ENCODE measurements around the gene KIAA1671.

Gene KIAA1671

GRCh38 chr22:24952837-24953383 is 394 bp downstream of the KIAA1671 start:
- ATAC-seq, result no peak
- no peak for DNase-seq

GRCh38 chr22:24953384-24954113 is 1.0 kb downstream of the KIAA1671 start:
- no peak for ATAC-seq
- DNase-seq, result peak; percentile 5

GRCh38 chr22:24954114-24954463 is 1.6 kb downstream of the KIAA1671 start:
- no peak for DNase-seq
- no peak for ATAC-seq

- no peak for ATAC-seq
Measured at GRCh38 chr22:24954856-24955255, 2.3 kb downstream of the KIAA1671 start.

DNA sequence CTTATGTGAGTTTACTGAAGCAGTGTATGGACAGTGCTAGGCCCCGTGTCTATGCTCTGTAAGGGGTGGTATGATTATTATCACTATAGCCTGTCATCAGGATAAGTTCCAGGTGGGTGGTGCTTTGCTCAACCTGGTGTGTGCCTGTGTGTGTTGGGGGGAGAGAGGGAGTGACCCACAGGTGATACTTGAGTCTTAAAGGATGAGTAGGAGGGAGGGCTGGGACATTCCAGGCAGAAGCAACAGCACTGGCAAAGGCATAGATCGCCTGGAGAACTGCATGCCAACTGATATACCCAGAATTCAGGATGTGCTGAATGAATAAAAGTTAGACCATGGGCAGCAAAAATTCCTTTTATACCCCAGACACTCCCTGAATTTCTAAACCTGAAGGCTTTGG is 4.5 kb downstream of the KIAA1671 start:
- ATAC-seq, result no peak
- DNase-seq, result no peak

More at GRCh38 chr22:24954856-24955255, 2.3 kb downstream of the KIAA1671 start:
- no peak for DNase-seq

DNA sequence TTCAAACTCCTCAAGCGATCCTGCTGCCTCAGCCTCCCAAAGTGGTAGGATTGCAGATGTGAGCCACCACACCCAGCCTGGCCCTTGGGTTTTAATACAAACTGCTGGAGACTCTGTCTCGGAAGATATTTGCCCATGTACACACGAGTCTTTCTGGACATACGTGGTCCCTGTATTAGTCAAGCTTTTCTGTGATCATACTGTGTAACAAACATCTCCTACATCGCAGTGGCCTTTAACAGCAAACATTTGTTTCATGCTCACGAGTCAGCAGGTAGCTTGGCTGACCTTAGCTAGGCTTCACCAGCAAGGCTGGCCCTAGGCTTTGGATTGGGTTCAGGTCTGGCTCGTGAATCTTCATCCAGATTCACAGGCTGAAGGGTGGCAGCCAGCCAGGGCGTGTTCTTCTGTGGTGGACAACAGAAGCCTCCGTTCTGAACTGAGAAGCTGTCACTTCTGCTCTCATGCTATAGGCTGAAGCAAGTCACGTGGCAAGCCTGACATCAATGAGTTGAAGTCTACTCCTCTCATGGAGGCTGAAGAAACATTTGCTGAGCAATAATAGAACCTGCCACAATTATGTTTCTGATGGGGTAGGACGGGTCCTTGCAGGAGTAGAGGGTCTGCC is 8.8 kb downstream of the KIAA1671 start:
- DNase-seq (no peak), ATAC-seq (no peak)

- DNase-seq, result no peak
- no peak for ATAC-seq
Measured at GRCh38 chr22:24962094-24962493, 9.6 kb downstream of the KIAA1671 start.

DNA sequence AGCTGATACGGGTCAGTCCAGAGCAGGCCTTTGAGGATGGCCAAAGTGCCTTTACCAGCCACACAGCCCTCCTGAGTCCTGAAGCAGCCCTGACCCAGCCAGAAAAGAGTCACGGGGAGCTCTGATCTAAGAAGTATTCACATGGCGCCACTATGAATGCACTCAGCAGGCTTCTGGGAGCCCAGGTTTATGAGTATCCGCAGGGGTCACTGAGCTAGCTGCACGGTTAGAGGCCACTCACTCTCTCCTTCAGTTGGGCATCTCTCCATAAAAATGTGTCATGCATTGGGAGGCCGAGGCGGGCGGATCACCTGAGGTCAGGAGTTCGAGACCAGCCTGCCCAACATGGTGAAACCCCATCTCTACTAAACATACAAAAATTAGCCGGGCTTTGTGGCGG is 10.3 kb downstream of the KIAA1671 start:
- DNase-seq (no peak), ATAC-seq (no peak)

DNA sequence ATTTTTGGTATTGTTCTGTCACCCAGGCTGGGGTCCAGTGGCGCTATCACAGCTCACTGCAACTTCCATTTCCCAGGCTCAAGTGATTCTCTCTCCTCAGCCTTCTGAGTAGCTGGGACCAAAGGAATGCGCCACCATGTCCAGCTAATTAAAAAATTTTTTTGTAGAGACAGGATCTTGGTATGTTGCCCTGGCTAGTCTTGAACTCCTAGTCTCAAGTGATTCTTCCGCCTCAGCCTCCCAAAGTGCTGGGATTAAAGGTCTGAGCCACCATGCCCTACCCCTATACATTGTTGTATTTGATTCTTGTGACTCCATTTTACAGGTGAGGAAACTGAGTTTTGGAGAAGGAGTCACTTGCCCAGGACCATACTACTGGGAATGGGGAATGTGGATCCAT is 11.9 kb downstream of the KIAA1671 start:
- DNase-seq (no peak), ATAC-seq (no peak)

DNA sequence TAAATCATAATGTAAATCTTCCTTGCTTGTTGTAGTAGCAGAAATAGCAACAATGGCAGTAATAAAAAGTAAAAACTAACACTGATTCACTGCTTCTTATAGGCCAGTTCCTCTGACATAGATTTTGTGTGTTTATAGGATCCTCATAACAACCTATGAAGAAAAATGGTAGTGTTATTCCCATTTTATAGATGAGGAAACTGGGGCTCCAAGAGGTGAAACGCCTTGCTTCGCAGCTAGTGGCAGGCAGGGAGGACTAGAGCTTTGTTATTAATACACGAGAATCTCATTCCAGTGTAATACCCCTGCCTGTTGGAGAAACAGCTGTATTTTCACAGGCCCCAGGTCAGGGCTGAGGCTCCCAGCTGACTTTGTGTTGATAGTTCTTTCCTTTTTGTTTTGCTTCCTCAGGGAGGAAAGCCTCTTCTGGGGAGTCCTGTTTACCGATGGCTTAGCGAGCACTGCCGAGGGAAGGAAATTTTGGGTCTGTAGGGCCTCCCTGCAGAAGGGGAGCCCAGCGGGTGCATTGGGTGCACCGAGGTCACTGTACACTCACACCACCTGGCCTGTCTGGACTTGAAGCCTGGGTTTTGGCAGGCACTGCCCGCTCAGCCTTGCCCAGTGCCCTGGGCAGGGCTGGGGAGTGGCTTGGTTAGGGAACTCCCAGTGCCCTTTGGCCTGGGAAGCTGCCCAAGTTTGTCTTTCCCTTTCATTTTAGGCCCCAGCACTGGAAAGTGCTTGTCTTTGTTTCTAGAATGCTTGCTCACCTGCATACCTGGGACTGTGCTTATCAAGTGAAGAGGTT is 13.5 kb downstream of the KIAA1671 start:
- no peak for ATAC-seq
- no peak for DNase-seq

DNA sequence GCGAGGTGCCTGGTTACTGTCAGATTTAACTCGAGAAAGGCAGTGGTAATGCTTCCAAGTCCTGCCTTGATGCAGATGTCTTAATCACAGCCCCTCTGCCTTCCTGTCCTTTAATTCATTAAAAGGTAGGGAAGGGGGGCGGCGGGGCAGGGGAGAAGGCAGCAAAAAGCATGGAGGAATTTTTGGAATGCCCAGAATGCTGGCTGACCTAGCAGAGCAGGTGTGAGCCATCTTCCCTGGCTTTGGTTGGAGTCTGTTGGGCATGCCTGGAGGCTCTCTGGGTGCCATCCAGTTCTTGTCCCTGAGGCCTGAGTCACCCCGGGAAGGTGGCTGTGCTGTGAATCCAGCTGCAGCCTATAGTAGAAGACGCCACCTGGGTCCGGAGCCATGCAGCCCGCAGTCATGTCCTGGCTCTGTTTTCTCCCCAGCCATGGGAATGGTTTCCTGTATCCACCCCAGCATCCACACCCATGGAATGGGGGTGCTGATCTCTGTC is 15.6 kb downstream of the KIAA1671 start:
- DNase-seq (no peak), ATAC-seq (no peak)

DNA sequence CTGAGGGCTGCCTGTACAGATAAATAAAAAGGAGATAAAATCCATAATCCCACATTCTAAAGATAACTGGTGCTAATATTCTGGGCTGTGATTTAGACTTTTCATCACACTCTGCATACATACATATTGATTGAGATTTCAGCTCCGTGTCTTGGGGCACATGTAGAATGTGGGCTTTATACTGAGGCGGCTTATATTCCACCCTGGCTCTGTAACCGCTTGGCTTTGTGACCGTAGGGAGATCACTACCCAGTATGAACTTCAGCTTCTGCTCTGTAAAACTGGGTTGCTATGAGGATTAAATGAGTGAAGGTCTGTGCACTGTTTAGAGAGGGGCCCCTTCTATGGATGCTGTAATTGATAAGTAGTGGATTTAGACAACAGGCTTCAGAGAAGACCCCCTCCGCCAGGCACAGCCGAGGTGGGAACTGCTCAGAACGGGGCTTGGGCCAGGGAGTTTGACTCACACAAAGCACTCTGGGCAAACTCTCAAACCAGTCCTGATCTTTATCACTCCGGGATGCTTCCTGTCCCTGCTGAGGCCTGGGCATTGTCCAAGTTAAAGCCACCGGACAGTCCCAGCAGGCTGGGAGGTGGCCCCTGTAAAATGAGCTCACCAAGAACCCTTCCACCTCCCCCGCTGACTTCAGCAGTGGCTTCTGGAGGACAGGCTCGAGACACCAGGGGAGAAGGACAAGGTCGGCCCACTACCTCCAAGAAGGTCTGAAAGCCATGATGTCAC is 17.2 kb downstream of the KIAA1671 start:
- DNase-seq (no peak), ATAC-seq (no peak)

GRCh38 chr22:24972369-24972768 is 19.9 kb downstream of the KIAA1671 start:
- ATAC-seq, result no peak
- no peak for DNase-seq

DNA sequence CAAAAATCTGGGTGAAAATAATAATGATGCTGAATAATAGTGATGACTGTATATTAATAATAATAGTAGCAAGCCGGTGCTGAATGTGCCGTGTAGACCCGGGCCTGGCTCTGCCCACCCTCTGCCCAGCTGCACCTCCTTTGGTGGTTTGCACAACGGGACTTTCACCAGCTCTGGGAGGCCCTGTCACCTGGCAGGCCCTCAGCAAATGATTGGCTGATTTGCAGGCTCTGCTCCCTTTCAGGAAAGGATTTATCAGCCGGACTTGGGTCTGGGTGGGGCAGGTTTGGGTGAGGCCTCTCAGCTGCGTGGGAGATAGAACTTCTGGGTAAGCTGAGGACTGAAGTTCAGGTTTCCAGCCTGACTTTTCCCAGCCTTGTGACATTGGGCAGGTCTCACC is 21.4 kb downstream of the KIAA1671 start:
- DNase-seq, result no peak
- ATAC-seq, result no peak

DNA sequence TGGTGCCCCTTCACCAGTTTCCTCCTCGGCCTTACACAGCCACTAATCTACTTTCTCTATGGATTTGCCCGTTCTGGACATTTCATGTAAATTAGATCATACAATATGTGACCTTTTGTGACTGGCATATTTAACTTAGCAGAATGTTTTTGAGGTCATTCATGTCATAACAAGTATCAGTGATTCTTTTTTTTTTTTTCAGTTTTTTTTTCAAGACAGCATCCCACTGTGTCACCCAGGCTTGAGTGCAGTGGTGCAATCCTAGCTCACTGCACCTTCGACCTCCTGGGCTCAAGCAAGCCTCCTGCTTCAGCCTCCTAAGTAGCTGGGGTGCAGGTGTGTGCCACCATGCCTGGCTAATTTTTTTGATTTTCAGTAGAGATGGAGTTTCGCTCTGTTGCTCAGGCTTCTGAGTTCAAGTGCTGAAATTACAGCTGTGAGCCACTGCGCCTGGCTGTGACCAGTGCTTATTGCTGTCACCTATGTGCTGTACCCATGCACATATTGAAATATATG is 22.7 kb downstream of the KIAA1671 start:
- no peak for ATAC-seq
- DNase-seq, result no peak

DNA sequence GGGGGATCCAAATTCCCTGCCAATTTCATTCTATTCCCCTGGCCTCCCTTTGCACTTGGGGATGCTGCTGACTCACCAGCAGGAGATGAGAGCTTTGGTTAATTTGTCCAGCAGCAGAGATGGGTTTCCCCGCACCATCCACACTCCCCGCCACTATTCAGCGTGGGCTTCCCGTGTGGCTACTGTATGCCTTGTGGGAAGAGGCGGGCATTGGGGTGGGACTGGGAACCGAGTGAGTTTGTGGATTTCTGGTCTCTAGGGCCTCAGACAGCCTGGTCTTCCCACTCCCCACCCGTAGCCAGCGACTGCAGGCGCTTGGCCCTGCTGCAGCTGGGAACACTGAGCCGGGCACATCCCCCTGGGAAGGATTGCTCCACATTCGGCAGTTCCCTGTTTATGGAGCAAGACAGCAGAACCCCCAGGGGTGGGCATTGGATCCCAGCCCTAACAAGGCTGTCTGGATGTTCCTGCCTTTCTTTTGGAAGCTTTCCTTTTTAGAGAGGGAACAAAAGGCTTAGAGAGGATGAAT is 23.4 kb downstream of the KIAA1671 start:
- no peak for ATAC-seq

GRCh38 chr22:24976442-24977218 is 24.1 kb downstream of the KIAA1671 start:
- DNase-seq (no peak), ATAC-seq (no peak)

More for the DNA sequence above, 23.4 kb downstream of the KIAA1671 start:
- no peak for DNase-seq

- ATAC-seq (no peak), DNase-seq (no peak)
Measured at GRCh38 chr22:24977370-24978221, 25.1 kb downstream of the KIAA1671 start.

- no peak for ATAC-seq
- no peak for DNase-seq
Measured at GRCh38 chr22:24978308-24978707, 25.8 kb downstream of the KIAA1671 start.

- ATAC-seq, result no peak
- no peak for DNase-seq
Measured at GRCh38 chr22:24981066-24981465, 28.6 kb downstream of the KIAA1671 start.

Measured in stimulated activated naive CD8-positive, alpha-beta T cell treated with anti-CD3 and anti-CD28 coated beads, Interleukin-15, Interleukin-2, amounts not matched to agents 100 U/mL and 50 U/mL, for 24 hours (primary cell).